Fibroblast of villous mesenchyme (primary cell): ENCODE data around the gene HTR4. TPM values are rescaled to one million over a fixed set of nuclear protein-coding genes. Genes with fewer than 3 reads are reported as not detected.

Experiments used
- DNase-seq: peaks from one replicate; pipeline ENCODE4 v3.0.0-alpha.2; 2010; ENCODE audit warnings: low read depth
- H3K4me3 ChIP-seq: 2 replicates; pipeline ENCODE4 v1.5.1; 2011; ENCODE audit warnings: low read depth, mild to moderate bottlenecking, low read length
- CTCF ChIP-seq: IDR thresholded peaks from 2 replicates; pipeline ENCODE4 v1.5.1; 2012; ENCODE audit warnings: low read depth, mild to moderate bottlenecking, low read length; ENCODE audit not compliant: insufficient read depth
- total RNA-seq: library from RNA; depleted of rRNA; stranded (reverse); fragments of >200 nt; gene quantifications from 2 replicates; pipeline ENCODE4 v1.2.3, GENCODE V29; 2012

The HTR4 gene
- total RNA-seq, 1 donor, result not detected

DNA sequence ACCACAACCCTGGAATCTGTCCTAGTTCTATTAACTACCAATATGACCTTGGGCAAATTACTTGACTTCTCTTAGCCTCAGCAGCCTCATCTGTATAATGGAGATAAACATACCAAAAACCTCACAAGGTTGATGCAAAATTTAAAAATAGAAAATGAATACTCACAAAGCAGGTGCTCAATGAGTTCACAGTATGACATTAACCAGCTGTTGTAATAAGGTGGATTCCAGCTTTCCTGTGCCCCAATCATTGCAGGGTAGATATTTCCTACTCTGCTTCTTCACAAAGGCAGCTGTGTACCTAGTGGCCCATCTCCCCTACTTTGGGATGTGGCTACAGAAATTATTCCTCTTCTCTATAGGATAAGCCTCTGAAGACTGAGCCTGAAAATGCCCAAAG is 8.8 kb downstream of the HTR4 start:
- H3K4me3 ChIP-seq, result no peak overlapping the region
- no peak for TF ChIP-seq CTCF
- no peak for DNase-seq

- no peak for TF ChIP-seq CTCF
- no peak overlapping the region for H3K4me3 ChIP-seq
- no peak for DNase-seq
These were observed 12.6 kb downstream of the HTR4 start for GRCh38 chr5:148641735-148642134.

GRCh38 chr5:148640471-148640870 is 13.9 kb downstream of the HTR4 start:
- TF ChIP-seq CTCF, result no peak
- H3K4me3 ChIP-seq, result no peak overlapping the region
- DNase-seq, result no peak

GRCh38 chr5:148639081-148639480 is 15.2 kb downstream of the HTR4 start:
- H3K4me3 ChIP-seq, result no peak overlapping the region
- TF ChIP-seq CTCF, result no peak
- DNase-seq, result no peak

DNA sequence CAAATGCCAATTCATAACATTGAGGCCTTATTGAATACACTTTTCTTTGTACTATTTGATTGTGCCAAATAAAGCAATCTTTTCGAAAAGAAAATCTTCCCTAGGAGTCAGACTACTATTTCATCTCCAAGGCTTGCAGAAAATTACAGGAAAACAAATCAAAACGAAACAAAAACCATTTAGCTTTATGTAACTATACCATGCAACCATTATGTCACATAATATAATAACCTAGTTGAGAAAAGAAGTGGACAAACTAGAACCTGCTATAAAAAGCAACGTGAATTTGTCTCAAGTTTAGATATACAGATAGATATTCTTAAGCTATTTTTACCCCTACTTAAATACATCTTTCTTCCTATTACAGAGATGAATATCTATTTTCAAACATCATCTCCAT is 18.0 kb downstream of the HTR4 start:
- DNase-seq, result no peak
- H3K4me3 ChIP-seq, result no peak overlapping the region
- TF ChIP-seq CTCF, result no peak

DNA sequence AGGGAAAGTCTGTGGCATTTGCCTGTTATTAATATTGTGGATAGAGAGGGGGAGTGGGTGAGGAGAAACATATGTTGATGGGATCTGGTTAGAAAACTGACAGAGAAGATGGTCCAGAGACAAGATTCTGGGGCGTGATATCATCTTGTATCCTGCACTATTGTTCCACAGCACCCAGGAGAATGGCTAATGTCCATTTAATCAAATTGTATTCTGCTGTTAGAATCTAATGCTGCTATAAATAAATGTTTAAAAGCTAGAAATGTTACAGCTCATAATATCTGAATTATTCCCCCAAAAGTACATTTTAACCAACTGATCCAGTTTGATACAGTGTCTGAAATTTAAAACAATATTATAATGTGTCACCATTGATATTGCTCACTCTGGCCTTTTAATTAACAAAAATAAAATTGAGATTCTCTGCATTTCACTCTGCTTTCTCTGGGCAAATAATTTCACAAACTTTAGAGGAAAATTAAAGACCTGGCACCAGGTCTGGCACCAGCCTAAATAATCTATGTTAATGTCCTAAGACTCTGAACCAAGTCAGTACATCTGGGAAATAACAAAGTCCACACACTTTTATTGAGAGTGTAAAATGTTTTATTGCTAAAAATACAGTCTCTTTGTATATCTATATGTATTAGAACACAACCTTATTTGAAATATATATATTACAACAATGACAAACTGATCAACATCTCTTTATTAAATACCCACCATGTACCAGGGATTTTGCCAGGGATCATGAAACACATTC is 18.8 kb downstream of the HTR4 start:
- no peak for TF ChIP-seq CTCF
- H3K4me3 ChIP-seq, result no peak overlapping the region
- no peak for DNase-seq

- no peak overlapping the region for H3K4me3 ChIP-seq
- no peak for DNase-seq
- TF ChIP-seq CTCF, result no peak
These were observed 21.3 kb downstream of the HTR4 start for GRCh38 chr5:148633067-148633377.
